Gastrocnemius medialis (tissue), 4 donors: ENCODE data around the gene CXXC5.

Experiments used
- POLR2A ChIP-seq, 2 donors: fragments of 450-650 bp; IDR thresholded peaks; one replicate each; pipeline ENCODE4 v1.6.1; 2017; ENCODE audit warnings: antibody characterized with exemption in 2 of 2, mild to moderate bottlenecking in 2 of 2, moderate library complexity in 2 of 2
- TF ChIP-seq, protein P1 (sequence below), 5 experiments: fragments of 450-650 bp in 3 of 5; fragments of 200-600 bp in 2 of 5; sonication (generic) in 2 of 5; IDR thresholded peaks in 4 of 5; conservative IDR thresholded peaks in 1 of 5; 1 replicate in 4 of 5; 2 replicates in 1 of 5; pipeline ENCODE4 v1.5.1; 2016 to 2019; ENCODE audit warnings: antibody characterized with exemption in 5 of 5, mild to moderate bottlenecking in 3 of 5, moderate library complexity in 3 of 5

DNA sequence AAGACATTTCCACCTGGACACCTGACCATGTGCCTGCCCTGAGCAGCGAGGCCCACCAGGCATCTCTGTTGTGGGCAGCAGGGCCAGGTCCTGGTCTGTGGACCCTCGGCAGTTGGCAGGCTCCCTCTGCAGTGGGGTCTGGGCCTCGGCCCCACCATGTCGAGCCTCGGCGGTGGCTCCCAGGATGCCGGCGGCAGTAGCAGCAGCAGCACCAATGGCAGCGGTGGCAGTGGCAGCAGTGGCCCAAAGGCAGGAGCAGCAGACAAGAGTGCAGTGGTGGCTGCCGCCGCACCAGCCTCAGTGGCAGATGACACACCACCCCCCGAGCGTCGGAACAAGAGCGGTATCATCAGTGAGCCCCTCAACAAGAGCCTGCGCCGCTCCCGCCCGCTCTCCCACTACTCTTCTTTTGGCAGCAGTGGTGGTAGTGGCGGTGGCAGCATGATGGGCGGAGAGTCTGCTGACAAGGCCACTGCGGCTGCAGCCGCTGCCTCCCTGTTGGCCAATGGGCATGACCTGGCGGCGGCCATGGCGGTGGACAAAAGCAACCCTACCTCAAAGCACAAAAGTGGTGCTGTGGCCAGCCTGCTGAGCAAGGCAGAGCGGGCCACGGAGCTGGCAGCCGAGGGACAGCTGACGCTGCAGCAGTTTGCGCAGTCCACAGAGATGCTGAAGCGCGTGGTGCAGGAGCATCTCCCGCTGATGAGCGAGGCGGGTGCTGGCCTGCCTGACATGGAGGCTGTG lies 32.4 kb downstream of the CXXC5 start:
- TF ChIP-seq, protein P1, sequence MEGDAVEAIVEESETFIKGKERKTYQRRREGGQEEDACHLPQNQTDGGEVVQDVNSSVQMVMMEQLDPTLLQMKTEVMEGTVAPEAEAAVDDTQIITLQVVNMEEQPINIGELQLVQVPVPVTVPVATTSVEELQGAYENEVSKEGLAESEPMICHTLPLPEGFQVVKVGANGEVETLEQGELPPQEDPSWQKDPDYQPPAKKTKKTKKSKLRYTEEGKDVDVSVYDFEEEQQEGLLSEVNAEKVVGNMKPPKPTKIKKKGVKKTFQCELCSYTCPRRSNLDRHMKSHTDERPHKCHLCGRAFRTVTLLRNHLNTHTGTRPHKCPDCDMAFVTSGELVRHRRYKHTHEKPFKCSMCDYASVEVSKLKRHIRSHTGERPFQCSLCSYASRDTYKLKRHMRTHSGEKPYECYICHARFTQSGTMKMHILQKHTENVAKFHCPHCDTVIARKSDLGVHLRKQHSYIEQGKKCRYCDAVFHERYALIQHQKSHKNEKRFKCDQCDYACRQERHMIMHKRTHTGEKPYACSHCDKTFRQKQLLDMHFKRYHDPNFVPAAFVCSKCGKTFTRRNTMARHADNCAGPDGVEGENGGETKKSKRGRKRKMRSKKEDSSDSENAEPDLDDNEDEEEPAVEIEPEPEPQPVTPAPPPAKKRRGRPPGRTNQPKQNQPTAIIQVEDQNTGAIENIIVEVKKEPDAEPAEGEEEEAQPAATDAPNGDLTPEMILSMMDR (IDR thresholded peaks at IDR 0.05 in 4 of 5, conservative IDR thresholded peaks at IDR 0.05 in 1 of 5) = no peak
- no peak for TF ChIP-seq POLR2A (IDR thresholded peaks at IDR 0.05)
